ENCODE data around the gene FAAP24.
A peak's percentile ranks its signal among the peaks of the same experiment; 100 is the strongest.
"Not testable (repeated sequence)": the region's sequence is repeated elsewhere in the genome, so short reads cannot be mapped to it uniquely, and the experiment has no call there.

FAAP24 gene

GRCh38 chr19:32936065-32936464 lies 36.0 kb upstream of the FAAP24 start:
- DNase-seq (ENCODE audit: low read depth), result no peak
- no peak for TF ChIP-seq CTCF (IDR thresholded peaks at IDR 0.05; ENCODE audit: control insufficient read depth, extremely low read depth, insufficient read depth)
- H3K4me3 ChIP-seq (ENCODE audit: low read depth, low read length), result no peak overlapping the region

GRCh38 chr19:32941273-32941672 lies 30.8 kb upstream of the FAAP24 start:
- not testable (repeated sequence) for H3K4me3 ChIP-seq (ENCODE audit: low read depth, low read length); DNase-seq (ENCODE audit: low read depth)

- no peak for DNase-seq (ENCODE audit: low read depth)
- no peak overlapping the region for H3K4me3 ChIP-seq (ENCODE audit: low read depth, low read length)
- no peak for TF ChIP-seq CTCF (IDR thresholded peaks at IDR 0.05; ENCODE audit: control insufficient read depth, extremely low read depth, insufficient read depth)
These were observed 26.8 kb upstream of the FAAP24 start for GRCh38 chr19:32945260-32945659.

- TF ChIP-seq CTCF (IDR thresholded peaks at IDR 0.05; ENCODE audit: control insufficient read depth, extremely low read depth, insufficient read depth), result no peak
- DNase-seq (ENCODE audit: low read depth), result no peak
- H3K4me3 ChIP-seq (ENCODE audit: low read depth, low read length), result no peak overlapping the region
These were observed 5.3 kb upstream of the FAAP24 start for GRCh38 chr19:32966750-32967149.

GRCh38 chr19:32969549-32969948 lies 2.5 kb upstream of the FAAP24 start:
- no peak overlapping the region for H3K4me3 ChIP-seq (ENCODE audit: low read depth, low read length)
- no peak for TF ChIP-seq CTCF (IDR thresholded peaks at IDR 0.05; ENCODE audit: control insufficient read depth, extremely low read depth, insufficient read depth)
- DNase-seq (ENCODE audit: low read depth), result no peak

GRCh38 chr19:32971012-32971595 lies 938 bp upstream of the FAAP24 start:
- DNase-seq (ENCODE audit: low read depth), result no peak
- TF ChIP-seq CTCF (IDR thresholded peaks at IDR 0.05; ENCODE audit: control insufficient read depth, extremely low read depth, insufficient read depth), result no peak
- H3K4me3 ChIP-seq (ENCODE audit: low read depth, low read length), result peak overlapping the region; percentile 85

GRCh38 chr19:32976223-32976805 lies 4.3 kb downstream of the FAAP24 start:
- peak; percentile 49 for DNase-seq (ENCODE audit: low read depth)
- peak; percentile 81 for TF ChIP-seq CTCF (IDR thresholded peaks at IDR 0.05; ENCODE audit: control insufficient read depth, extremely low read depth, insufficient read depth)
- H3K4me3 ChIP-seq (ENCODE audit: low read depth, low read length), result no peak overlapping the region

All from LNCaP clone FGC (cell line).